ENCODE results near the gene PLPPR4.
"Not testable (repeated sequence)": the region's sequence is repeated elsewhere in the genome, so short reads cannot be mapped to it uniquely, and the experiment has no call there.

PLPPR4 gene, protein sequence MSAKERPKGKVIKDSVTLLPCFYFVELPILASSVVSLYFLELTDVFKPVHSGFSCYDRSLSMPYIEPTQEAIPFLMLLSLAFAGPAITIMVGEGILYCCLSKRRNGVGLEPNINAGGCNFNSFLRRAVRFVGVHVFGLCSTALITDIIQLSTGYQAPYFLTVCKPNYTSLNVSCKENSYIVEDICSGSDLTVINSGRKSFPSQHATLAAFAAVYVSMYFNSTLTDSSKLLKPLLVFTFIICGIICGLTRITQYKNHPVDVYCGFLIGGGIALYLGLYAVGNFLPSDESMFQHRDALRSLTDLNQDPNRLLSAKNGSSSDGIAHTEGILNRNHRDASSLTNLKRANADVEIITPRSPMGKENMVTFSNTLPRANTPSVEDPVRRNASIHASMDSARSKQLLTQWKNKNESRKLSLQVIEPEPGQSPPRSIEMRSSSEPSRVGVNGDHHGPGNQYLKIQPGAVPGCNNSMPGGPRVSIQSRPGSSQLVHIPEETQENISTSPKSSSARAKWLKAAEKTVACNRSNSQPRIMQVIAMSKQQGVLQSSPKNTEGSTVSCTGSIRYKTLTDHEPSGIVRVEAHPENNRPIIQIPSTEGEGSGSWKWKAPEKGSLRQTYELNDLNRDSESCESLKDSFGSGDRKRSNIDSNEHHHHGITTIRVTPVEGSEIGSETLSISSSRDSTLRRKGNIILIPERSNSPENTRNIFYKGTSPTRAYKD

DNA sequence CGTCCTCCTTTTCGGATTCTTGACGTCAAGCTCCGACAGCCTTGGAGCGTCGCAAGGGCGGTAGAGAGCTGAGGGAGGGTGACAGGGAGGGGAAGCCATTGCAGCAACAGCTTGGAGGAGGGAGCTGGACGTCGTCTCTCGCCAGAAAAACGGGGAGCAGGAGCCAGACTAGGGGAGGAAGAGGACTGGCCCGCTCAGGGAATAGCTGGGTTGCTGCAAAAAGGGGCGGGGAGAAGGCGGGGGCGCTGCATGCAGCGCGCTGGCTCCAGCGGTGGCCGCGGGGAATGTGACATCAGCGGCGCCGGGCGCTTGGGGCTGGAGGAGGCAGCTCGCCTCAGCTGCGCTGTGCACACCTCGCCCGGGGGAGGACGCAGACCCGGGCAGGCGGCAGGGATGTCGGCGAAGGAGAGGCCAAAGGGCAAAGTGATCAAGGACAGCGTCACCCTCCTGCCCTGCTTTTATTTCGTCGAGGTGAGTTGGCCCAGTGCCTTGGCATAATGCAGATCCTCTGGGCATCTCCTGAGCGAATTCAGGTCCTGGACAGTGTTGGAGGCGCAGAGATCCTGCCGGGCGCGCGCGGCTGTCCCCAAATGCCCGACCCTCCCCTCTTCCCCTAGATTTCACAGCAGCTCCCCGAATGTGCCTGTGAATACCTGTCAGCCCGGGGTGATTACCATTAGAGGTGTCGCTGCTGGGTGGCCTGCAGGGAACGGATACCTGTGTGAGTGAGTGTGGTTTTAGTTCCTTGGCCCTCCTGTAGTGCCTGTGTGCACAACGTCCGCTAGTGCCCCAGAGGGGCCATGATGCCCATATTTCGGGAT is at the start of gene PLPPR4:
Gene PLPPR4 (plus strand): TSS at position 292 of the 821 bp plus-strand sequence. CDS start 102 bp downstream, at position 394.
- DNase-seq = peak; percentile 39 to 73 (median 72)

DNA sequence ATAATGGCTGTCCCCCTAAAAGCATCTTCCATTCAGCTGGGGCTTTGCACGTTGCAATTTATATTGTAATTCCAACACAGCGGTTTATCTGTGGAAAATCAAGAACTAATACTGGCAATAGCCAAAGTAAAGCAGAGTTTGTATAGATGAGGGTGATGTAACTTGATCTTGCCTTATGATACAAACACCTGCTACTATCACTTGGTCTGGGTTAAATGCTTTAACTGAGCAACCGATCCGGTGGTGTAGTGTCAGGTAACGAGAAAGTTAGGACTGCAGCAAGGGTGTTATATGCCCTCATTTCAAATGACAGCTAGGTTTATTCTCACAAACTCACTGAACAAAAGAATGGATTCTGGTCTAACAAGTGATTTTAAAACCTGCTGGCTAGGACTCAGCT is 47.3 kb upstream of the PLPPR4 start:
- peak in 1 of 3 experiments; percentile 5 for DNase-seq

DNA sequence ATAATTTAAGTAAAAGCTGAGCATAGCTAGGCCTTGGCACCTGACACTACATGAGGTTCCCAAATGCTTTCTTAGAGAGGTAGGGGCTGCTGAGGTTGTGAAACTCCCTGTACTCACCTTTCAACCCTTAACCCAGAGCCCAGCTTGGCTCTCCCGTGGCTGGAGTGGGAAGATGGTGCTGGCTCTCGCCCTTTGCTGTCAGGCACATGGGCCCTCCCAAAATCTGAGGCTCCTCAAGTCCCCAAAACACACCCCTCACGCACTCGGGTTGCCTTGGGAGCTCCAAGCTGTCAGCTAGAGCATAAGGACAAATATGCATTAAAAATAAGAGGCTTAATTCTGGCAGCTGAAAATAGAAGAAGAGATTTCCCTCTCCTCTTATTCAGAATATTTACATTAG is 46.7 kb upstream of the PLPPR4 start:
- no peak for DNase-seq

DNA sequence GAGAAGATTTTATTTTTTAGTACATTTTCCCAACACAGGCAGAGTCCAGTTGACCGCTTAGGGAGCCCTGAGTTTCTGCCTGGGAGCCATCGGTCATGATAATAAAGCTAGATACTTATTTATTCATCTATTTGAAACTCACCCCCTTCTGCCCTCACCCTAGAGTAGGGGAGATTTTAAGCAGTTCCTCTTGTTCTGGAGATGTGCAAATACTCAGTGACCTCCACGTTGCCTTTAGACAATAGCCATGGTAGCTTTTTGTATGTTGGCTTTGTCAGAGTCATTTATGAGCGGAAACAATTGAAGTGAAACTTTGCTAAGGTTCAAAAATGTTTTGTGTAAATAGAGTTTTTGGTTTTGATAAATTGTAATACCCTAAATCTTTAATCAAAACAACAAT is 45.7 kb upstream of the PLPPR4 start:
- DNase-seq = peak in 1 of 3 experiments; percentile 18

DNA sequence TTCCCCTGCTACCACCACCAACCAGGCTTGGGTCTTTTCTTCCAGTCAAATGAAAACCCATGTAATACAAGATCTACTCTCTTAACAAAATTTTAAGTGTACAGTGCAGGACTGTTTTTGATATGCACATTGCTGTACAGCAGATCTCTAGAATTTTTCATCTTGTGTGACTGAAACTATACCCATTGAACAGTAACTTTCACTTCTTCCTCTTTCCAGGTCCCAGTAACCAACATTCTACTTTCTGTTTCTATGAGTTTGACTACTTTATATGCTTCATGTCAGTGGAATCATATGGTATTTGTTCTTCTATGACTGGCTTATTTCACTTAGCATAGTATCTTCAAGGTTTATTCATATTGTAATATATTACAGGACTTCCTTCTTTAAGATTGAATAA is 45.3 kb upstream of the PLPPR4 start:
- DNase-seq = no peak

DNA sequence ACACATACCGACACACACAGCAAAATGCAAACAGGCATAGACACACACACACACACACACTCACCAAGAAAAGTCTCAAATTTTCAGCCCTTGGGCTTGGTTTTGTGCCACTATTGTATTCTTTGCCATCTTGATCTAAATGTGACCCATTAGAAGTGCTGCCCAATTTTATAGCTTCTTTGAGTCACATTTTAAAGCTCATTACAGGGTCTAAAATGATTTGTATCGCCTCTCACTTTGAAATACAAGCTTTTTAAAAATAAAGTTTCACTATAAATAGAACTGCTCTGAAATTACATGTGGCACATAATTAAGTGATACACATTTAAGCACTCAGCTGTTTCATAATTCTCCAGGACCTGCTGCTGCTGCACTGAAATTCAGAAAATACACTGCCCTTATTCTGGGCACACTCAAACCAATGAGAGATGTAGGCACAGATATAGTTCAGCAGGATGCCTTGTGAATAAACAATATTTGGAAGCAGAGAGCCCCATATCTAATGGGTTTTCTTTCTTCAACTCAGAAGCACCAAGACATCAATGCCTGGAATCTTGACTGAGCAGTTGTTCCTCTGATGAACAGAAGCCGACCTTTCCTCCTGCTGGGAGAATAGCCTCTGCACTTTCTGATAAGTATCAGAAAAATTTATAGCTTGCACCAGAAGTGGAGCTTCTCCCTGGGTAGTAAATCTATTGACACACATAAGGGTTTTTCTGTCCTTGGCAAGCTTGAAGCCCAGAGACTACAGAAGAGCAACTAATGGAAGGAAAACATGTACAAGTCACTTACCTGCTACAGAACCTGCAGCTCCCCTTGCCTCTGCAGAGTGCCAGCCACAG is 37.0 kb upstream of the PLPPR4 start:
- peak; percentile 5 to 47 (median 30) for DNase-seq

DNA sequence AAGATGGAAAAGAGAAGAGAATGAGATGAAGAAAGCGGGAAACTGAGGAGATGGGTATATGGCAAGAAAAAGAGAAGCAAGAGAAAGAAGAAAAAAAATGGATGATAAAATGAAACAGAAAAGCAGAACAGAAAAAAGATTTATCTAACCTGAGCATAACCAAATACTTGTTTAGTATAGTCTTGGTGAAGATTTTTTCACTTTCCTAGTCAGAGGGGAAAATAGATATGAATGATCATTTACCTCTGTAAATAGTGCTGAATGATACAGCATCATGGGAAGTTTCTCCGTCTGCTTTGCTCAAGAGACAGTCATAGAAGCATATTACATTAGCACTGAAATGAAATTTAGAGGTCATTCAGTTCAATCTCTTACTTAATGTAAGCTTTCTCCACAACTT is 36.1 kb upstream of the PLPPR4 start:
- DNase-seq = no peak

DNA sequence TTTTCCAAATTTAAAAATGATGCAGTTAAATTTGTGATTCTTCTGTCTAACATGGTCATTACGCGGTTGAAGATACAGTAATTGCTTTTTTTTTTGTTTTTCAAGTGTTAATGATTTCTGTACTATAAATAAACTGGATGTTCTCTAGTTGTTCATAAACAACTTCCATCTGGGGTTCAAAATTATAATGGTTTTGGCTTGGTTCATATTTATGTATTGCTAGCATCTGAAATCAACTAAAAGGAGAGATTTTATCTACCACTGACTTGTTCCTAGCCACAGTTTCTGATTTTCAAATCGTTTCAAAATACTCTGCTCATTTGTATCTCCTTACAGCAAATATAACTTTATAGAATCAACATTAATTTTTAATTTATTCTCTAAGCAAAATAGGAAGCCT is 35.2 kb upstream of the PLPPR4 start:
- DNase-seq = no peak

DNA sequence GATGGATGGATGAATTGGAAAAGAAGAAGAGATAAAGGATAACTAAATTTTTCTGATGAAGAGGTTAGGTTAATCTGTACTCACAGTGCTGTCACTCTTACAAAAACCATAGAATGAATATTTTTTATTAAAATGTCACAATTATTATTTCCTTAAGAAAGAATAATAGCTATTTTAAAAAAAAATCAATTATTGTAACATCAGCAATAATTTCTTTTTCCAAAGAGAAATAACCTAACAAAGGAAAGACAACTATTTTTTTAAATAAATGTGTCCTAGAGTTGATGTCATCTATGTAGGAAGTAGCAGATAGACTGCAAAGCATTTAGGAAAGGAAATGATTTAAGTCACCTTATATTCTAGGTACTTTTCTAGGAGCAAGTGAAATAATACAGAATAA is 33.6 kb upstream of the PLPPR4 start:
- DNase-seq = no peak

DNA sequence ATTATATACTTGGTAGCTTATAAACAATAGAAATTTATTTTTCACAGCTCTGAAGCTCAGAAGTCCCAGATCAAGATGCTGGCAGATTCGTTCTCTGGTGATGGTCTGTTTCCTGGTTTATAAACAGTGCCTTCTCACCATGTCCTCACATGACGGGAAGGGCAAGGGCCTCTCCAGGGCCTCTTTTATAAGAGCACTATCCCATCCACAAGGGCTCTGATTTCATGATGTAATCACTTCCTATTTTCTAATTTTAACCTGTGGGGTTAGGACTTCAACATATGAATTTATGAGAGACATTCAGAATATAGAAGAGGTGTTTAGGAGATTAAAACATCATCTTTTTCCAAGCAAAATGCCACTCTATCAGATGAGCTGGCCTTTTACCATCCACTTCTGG is 32.1 kb upstream of the PLPPR4 start:
- no peak for DNase-seq

DNA sequence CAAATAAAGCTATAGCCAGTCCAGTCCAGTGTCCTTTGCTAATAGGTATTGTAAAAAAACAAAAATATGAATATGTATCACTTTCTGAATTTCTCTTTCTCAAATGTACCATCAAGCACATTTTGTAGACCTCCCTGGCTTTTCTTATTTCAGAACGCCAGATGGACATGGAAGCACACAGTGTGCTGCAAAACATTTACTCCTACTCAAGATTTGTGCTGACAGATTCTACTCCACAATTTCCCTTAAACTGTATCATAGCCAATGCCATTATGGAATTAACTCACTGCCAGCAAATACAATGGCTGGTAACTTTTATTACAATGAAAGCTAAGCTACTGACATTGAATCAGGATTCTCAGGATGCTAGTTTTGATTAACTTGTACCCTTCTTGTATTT is 30.8 kb upstream of the PLPPR4 start:
- DNase-seq = no peak

DNA sequence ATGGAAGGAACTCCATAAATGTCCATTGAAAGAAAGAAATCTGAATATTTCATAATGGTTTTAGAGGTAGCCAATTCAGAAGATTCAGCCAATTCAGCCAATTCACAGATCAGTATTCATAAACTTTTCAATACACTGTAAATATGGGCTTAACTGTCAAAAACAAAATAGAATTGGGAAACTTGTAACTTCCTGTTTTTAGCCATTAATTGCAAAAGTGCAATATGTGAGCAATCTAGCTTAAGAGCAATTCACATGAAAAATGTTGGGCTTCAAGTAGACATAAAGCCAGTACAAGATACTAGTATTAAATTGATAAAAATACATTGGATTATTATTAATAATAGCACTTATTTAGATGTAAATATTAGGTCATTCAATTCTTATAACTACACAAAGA is 27.5 kb upstream of the PLPPR4 start:
- no peak for DNase-seq

DNA sequence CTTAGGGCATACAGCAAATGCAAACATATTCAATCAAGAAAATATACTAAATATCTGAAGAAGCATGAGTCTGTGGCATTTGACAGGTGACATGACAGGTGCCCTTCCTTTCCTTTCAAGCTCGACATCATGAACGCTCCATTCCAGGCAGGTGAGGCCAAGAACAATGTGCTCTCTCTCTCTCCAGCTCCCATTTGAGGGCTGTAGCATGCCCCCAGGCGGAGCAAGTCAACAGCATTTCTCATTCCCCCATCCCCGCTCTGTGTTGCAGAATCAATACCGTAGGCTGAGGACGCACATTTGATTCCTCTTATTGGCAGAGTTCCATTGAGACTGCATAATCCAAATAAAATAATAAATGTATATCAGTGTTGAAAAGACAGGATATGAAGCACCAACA is 24.6 kb upstream of the PLPPR4 start:
- peak in 2 of 3 experiments; percentile 52 to 86 for DNase-seq

DNA sequence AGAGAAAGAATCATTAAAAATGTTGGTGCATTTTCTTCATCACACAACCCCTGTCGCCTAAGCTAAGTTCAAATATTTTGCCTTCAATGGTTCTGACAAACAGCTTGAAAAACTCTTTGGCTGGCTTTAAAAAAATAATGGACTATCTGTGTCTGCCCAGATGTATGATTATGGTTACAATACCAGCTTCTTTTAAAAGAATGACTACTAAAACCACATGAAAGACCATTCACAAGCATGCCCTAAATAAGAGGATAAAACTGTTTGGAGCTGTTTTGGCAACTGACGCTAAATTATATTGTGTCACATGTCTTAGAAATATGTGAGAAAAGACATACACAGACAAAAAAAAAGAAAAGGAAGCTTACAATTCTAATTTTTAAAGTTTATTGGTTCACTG is 23.7 kb upstream of the PLPPR4 start:
- DNase-seq = no peak

DNA sequence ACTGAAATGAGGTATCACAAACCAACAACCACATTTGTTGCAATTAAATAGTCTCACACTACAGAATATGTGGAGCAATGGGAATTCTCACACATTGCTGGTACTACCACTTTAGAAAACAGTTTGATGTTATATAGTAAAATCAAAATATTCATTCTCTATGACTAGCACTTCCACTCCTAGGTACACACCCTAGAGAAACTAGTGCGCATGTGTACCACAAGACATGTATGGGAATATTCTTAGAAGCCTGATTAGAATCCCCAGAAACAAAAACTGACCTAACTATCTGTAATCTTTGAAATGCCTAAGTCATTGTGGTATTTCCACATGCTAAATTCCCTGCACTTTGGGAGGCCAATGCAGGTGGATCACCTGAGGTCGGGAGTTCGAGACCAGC is 18.1 kb upstream of the PLPPR4 start:
- DNase-seq = no peak

DNA sequence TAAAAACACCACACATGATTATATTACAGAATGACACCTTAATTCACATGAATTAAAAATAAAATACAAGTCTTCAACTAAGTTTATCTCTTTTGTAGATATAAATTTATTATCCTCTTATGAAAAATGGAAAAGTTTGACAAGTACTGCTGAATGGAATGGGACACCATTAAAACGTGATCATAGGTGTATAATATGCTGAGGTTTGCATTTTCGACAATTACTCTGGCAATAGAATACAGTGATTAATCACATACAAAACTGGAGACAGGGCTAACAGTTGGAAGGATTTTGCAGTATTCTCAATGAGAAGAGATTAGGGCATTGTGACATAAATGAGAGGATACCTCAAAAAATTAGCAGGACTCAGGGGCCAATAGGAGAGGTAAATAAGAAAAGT is 17.1 kb upstream of the PLPPR4 start:
- no peak for DNase-seq

DNA sequence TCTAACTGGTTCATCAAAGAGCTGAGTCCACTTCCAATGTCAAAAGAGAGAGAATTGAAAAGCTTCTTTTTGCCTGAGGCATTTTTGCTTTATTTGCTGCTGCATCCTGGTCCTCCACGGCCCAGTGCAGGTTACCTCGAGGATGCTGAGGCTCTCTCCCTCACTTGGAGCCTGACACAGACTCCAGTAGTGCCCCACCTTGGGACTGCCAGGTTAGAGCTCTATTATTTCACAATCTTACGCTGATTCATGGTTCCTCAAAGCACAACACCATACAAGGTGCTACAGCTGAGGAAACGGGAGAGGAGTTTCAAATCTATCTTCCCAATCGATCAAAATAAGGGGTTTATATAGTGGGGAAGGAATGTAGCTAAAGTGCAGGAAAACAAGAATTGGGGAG is 13.6 kb upstream of the PLPPR4 start:
- no peak for DNase-seq

DNA sequence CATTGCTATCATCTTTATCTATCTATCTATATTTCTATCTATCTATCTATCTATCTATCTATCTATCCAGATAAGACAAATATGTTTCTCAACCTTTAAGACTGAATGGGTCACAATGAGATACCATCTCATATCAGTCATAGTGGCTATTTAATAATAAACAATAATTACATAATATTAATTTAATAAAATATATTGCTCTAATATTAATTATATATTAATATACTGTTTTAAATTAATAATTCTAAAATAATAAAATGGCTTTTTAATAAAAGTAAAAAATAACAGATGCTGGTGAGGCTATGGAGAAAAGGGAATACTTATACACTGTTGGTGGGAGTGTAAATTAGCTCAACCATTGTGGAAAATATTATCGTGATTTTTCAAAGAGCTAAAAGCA is 13.0 kb upstream of the PLPPR4 start:
- DNase-seq = no peak

DNA sequence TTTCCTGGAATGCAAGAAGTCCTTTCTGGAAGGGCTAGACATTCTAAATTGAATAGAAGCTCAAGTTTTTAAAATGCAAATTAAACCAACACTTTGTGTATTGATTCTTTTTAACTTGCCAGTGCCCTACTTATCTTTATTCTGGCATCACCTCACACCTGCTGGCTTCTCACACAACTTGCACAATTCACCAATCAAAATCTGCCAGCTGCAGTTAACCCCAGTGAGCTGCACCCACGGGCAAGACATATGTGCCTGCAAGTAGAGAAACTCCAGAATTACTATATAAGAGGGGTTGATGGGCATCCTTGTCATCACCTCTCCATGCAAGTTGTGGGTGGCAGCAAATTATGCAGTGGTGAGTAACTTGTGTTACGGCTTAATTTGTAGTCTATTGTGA is 11.7 kb upstream of the PLPPR4 start:
- DNase-seq = peak in 1 of 3 experiments; percentile 5

DNA sequence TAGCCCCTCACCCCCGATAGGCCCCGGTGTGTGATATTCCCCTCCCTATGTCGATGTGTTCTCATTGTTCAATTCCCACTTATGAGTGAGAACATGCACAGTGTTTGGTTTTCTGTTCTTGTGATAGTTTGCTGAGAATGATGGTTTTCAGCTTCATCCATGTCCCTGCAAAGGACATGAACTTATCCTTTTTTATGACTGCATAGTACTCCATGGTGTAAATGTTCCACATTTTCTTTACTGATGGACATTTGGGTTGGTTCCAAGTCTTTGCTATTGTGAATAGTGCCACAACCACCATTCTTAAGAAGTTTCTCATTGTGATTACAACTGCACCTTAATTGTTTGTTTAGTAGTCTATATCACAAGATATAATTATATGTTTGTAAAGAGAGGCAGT is 3.9 kb upstream of the PLPPR4 start:
- not testable (repeated sequence) for DNase-seq

DNA sequence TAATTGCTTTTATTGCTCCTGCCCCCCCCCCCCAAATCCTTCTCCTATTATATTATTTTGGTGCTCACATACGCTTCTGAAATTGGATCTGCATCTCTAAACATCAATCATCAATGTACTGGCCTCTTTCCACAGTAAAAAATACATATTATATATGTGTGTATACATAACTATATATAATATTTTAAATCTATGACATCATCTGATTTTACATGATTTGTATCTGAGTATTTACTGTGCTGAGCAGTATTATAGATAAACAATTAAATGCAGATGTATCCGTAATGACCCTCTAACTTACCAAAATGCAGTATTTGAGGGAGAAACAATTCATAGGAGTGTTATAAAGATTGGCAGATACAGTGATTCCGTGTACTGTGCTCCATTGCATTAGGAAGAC is 832 bp downstream of the PLPPR4 start:
- DNase-seq = no peak

DNA sequence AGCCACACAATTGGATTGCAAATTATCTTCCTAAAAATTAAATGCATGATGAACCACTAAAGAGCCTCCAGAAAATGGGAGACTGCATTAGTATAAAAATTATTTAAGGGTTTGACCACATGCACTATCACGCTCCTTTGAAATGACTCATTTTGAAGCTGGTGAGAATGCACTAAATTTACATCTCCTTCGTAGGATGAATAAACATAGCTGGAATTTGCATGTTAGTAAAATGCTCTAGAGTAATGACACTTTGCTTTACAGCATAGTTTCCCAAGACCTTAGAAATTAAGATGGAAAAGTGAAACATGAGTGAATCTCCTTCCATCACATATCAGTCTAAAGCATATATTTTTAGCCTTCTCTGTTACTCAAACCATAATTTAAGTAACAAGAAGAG is 2.4 kb downstream of the PLPPR4 start:
- no peak for DNase-seq

DNA sequence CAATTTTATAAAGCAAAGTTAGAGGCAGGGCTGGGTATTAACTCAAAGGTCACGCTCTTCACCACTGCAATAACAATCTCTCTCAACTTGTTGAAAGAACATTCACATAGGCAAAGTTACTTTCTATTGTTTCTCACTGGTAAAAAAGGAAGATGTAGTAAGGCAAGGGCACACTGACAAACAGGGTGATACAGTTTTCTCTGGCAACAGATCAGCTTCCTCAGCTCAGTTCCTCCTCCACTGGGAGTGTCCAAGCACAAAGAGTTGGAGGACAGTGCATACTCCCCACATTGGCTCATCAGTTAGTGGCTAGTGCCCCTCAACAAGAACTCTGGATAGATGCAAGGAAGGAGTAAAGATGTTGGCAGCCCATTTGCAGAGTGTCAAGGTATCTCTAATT is 3.7 kb downstream of the PLPPR4 start:
- DNase-seq = no peak
